NCI-H2029 treated with DMSO at 0.1 percent for 48 hours (cell line): ENCODE measurements around the gene P2RY12.
"Not testable (repeated sequence)": the region's sequence is repeated elsewhere in the genome, so short reads cannot be mapped to it uniquely, and the experiment has no call there.

Source experiments
- DNase-seq: peaks from one replicate; lab custom pipeline; 2025; lab: John Stamatoyannopoulos, UW

The P2RY12 gene

GRCh38 chr3:151393146-151393830, 8.7 kb upstream of the P2RY12 start:
- DNase-seq = no peak

GRCh38 chr3:151392191-151392590, 7.6 kb upstream of the P2RY12 start:
- DNase-seq = not testable (repeated sequence)

- no peak for DNase-seq
Observed at GRCh38 chr3:151391720-151392119, 7.2 kb upstream of the P2RY12 start.

GRCh38 chr3:151387842-151388241, 3.3 kb upstream of the P2RY12 start:
- DNase-seq = no peak

- DNase-seq = no peak
Observed at GRCh38 chr3:151387432-151387831, 2.9 kb upstream of the P2RY12 start.

GRCh38 chr3:151386056-151386455, 1.5 kb upstream of the P2RY12 start:
- no peak for DNase-seq

GRCh38 chr3:151383956-151384355, 597 bp downstream of the P2RY12 start:
- DNase-seq = no peak

- DNase-seq = no peak
Observed at GRCh38 chr3:151383111-151383510, 1.4 kb downstream of the P2RY12 start.

- no peak for DNase-seq
Observed at GRCh38 chr3:151382671-151383070, 1.9 kb downstream of the P2RY12 start.

GRCh38 chr3:151379083-151379734, 5.3 kb downstream of the P2RY12 start:
- no peak for DNase-seq

- DNase-seq = no peak
Observed at GRCh38 chr3:151377768-151378385, 6.7 kb downstream of the P2RY12 start.

GRCh38 chr3:151372063-151372820, 12.3 kb downstream of the P2RY12 start:
- DNase-seq = no peak

GRCh38 chr3:151371526-151371925, 13.0 kb downstream of the P2RY12 start:
- DNase-seq = no peak

GRCh38 chr3:151367448-151367847, 17.1 kb downstream of the P2RY12 start:
- DNase-seq = no peak

- no peak for DNase-seq
Observed at GRCh38 chr3:151366993-151367392, 17.6 kb downstream of the P2RY12 start.

- DNase-seq = no peak
Observed at GRCh38 chr3:151362751-151363174, 21.8 kb downstream of the P2RY12 start.

- DNase-seq = no peak
Observed at GRCh38 chr3:151357463-151357850, 27.1 kb downstream of the P2RY12 start.

- no peak for DNase-seq
Observed at GRCh38 chr3:151356794-151357462, 27.6 kb downstream of the P2RY12 start.

GRCh38 chr3:151351648-151352047, 32.9 kb downstream of the P2RY12 start:
- DNase-seq = no peak

- no peak for DNase-seq
Observed at GRCh38 chr3:151351219-151351618, 33.3 kb downstream of the P2RY12 start.

- DNase-seq = no peak
Observed at GRCh38 chr3:151350656-151351055, 33.9 kb downstream of the P2RY12 start.

- DNase-seq = no peak
Observed at GRCh38 chr3:151347432-151347831, 37.1 kb downstream of the P2RY12 start.
